ENCODE results near the gene GIPR.
A peak's percentile ranks its signal among the peaks of the same experiment; 100 is the strongest.

The GIPR gene

DNA sequence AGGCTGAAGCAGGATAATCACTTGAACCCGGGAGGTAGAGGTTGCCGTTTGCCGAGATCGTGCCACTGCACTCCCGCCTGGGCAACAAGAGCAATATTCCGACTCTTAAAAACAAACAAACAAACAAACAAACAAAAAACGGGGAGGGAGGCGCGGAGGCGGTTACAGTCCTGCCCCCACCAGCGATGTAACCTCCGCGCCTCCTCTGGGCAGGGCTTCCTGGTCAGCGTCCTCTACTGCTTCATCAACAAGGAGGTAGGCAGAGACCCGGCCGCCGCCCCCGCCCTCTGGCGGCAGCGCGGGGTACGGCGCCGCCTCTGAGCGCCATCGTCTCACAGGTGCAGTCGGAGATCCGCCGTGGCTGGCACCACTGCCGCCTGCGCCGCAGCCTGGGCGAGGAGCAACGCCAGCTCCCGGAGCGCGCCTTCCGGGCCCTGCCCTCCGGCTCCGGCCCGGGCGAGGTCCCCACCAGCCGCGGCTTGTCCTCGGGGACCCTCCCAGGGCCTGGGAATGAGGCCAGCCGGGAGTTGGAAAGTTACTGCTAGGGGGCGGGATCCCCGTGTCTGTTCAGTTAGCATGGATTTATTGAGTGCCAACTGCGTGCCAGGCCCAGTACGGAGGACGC is 13.5 kb downstream of the GIPR start (continued):
- TF ChIP-seq, protein P1, sequence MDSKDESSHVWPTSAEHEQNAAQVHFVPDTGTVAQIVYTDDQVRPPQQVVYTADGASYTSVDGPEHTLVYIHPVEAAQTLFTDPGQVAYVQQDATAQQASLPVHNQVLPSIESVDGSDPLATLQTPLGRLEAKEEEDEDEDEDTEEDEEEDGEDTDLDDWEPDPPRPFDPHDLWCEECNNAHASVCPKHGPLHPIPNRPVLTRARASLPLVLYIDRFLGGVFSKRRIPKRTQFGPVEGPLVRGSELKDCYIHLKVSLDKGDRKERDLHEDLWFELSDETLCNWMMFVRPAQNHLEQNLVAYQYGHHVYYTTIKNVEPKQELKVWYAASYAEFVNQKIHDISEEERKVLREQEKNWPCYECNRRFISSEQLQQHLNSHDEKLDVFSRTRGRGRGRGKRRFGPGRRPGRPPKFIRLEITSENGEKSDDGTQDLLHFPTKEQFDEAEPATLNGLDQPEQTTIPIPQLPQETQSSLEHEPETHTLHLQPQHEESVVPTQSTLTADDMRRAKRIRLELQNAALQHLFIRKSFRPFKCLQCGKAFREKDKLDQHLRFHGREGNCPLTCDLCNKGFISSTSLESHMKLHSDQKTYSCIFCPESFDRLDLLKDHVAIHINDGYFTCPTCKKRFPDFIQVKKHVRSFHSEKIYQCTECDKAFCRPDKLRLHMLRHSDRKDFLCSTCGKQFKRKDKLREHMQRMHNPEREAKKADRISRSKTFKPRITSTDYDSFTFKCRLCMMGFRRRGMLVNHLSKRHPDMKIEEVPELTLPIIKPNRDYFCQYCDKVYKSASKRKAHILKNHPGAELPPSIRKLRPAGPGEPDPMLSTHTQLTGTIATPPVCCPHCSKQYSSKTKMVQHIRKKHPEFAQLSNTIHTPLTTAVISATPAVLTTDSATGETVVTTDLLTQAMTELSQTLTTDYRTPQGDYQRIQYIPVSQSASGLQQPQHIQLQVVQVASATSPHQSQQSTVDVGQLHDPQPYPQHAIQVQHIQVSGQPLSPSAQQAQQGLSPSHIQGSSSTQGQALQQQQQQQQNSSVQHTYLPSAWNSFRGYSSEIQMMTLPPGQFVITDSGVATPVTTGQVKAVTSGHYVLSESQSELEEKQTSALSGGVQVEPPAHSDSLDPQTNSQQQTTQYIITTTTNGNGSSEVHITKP (tag by site-specific recombination; IDR thresholded peaks at IDR 0.05): peak; percentile 44; the same call in 1 of the 2 replicates
- TF ChIP-seq ZFP37 (tag by site-specific recombination; IDR thresholded peaks at IDR 0.05) (0 out of 2 replicates have a peak, but pooled peaks have one; percentile 33), ZEB2 (tag by site-specific recombination; IDR thresholded peaks at IDR 0.05) (peak; percentile 68), IKZF3 (tag by site-specific recombination; IDR thresholded peaks at IDR 0.05) (0 out of 2 replicates have a peak, but pooled peaks have one; percentile 19), ZNF558 (tag by site-specific recombination; IDR thresholded peaks at IDR 0.05) (no peak), ZNF660 (tag by site-specific recombination; IDR thresholded peaks at IDR 0.05) (peak; percentile 78), ZXDB (tag by site-specific recombination; IDR thresholded peaks at IDR 0.05) (peak; percentile 68; the same call in 1 of the 2 replicates), ZNF2 (tag by site-specific recombination; IDR thresholded peaks at IDR 0.05) (no peak; the same call in none of the 2 replicates), SP7 (tag by site-specific recombination; IDR thresholded peaks at IDR 0.05) (peak; percentile 59; the same call in 1 of the 2 replicates), OSR2 (tag by site-specific recombination; IDR thresholded peaks at IDR 0.05) (peak; percentile 52), BCL11B (tag by site-specific recombination; IDR thresholded peaks at IDR 0.05; ENCODE audit: low read depth) (peak; percentile 64), ZNF10 (tag by site-specific recombination; IDR thresholded peaks at IDR 0.05) (peak; percentile 76)
- TF ChIP-seq, protein P2, sequence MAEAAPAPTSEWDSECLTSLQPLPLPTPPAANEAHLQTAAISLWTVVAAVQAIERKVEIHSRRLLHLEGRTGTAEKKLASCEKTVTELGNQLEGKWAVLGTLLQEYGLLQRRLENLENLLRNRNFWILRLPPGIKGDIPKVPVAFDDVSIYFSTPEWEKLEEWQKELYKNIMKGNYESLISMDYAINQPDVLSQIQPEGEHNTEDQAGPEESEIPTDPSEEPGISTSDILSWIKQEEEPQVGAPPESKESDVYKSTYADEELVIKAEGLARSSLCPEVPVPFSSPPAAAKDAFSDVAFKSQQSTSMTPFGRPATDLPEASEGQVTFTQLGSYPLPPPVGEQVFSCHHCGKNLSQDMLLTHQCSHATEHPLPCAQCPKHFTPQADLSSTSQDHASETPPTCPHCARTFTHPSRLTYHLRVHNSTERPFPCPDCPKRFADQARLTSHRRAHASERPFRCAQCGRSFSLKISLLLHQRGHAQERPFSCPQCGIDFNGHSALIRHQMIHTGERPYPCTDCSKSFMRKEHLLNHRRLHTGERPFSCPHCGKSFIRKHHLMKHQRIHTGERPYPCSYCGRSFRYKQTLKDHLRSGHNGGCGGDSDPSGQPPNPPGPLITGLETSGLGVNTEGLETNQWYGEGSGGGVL (tag by site-specific recombination; IDR thresholded peaks at IDR 0.05): peak; percentile 69
- TF ChIP-seq, protein P3, sequence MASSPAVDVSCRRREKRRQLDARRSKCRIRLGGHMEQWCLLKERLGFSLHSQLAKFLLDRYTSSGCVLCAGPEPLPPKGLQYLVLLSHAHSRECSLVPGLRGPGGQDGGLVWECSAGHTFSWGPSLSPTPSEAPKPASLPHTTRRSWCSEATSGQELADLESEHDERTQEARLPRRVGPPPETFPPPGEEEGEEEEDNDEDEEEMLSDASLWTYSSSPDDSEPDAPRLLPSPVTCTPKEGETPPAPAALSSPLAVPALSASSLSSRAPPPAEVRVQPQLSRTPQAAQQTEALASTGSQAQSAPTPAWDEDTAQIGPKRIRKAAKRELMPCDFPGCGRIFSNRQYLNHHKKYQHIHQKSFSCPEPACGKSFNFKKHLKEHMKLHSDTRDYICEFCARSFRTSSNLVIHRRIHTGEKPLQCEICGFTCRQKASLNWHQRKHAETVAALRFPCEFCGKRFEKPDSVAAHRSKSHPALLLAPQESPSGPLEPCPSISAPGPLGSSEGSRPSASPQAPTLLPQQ (tag by site-specific recombination; IDR thresholded peaks at IDR 0.05): peak; percentile 77; the same call in 1 of the 2 replicates
- TF ChIP-seq, protein P4, sequence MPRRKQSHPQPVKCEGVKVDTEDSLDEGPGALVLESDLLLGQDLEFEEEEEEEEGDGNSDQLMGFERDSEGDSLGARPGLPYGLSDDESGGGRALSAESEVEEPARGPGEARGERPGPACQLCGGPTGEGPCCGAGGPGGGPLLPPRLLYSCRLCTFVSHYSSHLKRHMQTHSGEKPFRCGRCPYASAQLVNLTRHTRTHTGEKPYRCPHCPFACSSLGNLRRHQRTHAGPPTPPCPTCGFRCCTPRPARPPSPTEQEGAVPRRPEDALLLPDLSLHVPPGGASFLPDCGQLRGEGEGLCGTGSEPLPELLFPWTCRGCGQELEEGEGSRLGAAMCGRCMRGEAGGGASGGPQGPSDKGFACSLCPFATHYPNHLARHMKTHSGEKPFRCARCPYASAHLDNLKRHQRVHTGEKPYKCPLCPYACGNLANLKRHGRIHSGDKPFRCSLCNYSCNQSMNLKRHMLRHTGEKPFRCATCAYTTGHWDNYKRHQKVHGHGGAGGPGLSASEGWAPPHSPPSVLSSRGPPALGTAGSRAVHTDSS (tag by site-specific recombination; IDR thresholded peaks at IDR 0.05): no peak
- TF ChIP-seq, protein P5, sequence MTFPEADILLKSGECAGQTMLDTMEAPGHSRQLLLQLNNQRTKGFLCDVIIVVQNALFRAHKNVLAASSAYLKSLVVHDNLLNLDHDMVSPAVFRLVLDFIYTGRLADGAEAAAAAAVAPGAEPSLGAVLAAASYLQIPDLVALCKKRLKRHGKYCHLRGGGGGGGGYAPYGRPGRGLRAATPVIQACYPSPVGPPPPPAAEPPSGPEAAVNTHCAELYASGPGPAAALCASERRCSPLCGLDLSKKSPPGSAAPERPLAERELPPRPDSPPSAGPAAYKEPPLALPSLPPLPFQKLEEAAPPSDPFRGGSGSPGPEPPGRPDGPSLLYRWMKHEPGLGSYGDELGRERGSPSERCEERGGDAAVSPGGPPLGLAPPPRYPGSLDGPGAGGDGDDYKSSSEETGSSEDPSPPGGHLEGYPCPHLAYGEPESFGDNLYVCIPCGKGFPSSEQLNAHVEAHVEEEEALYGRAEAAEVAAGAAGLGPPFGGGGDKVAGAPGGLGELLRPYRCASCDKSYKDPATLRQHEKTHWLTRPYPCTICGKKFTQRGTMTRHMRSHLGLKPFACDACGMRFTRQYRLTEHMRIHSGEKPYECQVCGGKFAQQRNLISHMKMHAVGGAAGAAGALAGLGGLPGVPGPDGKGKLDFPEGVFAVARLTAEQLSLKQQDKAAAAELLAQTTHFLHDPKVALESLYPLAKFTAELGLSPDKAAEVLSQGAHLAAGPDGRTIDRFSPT (tag by site-specific recombination; IDR thresholded peaks at IDR 0.05): peak; percentile 55; the same call in 1 of the 2 replicates
- TF ChIP-seq, protein P6, sequence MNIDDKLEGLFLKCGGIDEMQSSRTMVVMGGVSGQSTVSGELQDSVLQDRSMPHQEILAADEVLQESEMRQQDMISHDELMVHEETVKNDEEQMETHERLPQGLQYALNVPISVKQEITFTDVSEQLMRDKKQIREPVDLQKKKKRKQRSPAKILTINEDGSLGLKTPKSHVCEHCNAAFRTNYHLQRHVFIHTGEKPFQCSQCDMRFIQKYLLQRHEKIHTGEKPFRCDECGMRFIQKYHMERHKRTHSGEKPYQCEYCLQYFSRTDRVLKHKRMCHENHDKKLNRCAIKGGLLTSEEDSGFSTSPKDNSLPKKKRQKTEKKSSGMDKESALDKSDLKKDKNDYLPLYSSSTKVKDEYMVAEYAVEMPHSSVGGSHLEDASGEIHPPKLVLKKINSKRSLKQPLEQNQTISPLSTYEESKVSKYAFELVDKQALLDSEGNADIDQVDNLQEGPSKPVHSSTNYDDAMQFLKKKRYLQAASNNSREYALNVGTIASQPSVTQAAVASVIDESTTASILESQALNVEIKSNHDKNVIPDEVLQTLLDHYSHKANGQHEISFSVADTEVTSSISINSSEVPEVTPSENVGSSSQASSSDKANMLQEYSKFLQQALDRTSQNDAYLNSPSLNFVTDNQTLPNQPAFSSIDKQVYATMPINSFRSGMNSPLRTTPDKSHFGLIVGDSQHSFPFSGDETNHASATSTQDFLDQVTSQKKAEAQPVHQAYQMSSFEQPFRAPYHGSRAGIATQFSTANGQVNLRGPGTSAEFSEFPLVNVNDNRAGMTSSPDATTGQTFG (tag by site-specific recombination; IDR thresholded peaks at IDR 0.05; ENCODE audit: borderline replicate concordance): no peak
- TF ChIP-seq, protein P7, sequence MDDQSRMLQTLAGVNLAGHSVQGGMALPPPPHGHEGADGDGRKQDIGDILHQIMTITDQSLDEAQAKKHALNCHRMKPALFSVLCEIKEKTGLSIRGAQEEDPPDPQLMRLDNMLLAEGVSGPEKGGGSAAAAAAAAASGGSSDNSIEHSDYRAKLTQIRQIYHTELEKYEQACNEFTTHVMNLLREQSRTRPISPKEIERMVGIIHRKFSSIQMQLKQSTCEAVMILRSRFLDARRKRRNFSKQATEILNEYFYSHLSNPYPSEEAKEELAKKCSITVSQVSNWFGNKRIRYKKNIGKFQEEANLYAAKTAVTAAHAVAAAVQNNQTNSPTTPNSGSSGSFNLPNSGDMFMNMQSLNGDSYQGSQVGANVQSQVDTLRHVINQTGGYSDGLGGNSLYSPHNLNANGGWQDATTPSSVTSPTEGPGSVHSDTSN (CRISPR knock-in tag; IDR thresholded peaks at IDR 0.05): 0 out of 2 replicates have a peak, but pooled peaks have one; percentile 78
- TF ChIP-seq, protein P8, sequence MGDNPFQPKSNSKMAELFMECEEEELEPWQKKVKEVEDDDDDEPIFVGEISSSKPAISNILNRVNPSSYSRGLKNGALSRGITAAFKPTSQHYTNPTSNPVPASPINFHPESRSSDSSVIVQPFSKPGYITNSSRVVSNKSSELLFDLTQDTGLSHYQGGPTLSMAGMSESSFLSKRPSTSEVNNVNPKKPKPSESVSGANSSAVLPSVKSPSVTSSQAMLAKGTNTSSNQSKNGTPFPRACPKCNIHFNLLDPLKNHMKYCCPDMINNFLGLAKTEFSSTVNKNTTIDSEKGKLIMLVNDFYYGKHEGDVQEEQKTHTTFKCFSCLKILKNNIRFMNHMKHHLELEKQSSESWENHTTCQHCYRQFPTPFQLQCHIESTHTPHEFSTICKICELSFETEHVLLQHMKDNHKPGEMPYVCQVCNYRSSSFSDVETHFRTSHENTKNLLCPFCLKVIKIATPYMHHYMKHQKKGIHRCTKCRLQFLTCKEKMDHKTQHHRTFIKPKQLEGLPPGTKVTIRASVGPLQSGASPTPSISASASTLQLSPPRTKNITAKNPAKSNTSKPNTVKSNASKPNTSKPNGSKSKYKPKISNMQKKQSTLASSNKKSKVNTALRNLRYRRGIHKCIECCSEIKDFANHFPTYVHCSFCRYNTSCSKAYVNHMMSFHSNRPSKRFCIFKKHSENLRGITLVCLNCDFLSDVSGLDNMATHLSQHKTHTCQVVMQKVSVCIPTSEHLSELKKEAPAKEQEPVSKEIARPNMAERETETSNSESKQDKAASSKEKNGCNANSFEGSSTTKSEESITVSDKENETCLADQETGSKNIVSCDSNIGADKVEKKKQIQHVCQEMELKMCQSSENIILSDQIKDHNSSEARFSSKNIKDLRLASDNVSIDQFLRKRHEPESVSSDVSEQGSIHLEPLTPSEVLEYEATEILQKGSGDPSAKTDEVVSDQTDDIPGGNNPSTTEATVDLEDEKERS (tag by site-specific recombination; IDR thresholded peaks at IDR 0.05): peak; percentile 74; the same call in 1 of the 2 replicates
